ENCODE results near the gene GALNT10. TPM values are rescaled to one million over a fixed set of nuclear protein-coding genes. Genes with fewer than 3 reads are reported as not detected.

Gene GALNT10
- polyA plus RNA-seq, 1 donor: 12.9 TPM

GRCh38 chr5:154178661-154179060, 11.9 kb upstream of the GALNT10 start:
- Histone ChIP-seq H3K9me3 (ENCODE audit: control insufficient read depth, low read depth, low read length) (no peaks in the 10 kb centered on the region), H3K27ac (ENCODE audit: low read length) (no peak overlapping the region), H3K27me3 (ENCODE audit: control insufficient read depth, insufficient read depth, low read length) (no peaks in the 10 kb centered on the region), H3K4me1 (ENCODE audit: control insufficient read depth, insufficient read depth, low read length) (peaks cover 10% of the 10 kb centered on the region), H3K36me3 (ENCODE audit: control insufficient read depth, insufficient read depth, low read length) (no peaks in the 10 kb centered on the region), H3K4me3 (ENCODE audit: low read length) (no peak overlapping the region)
- WGBS (ENCODE audit: insufficient coverage, low lambda C conversion rate): no CpG with 5 or more reads among the region's 2 CpGs
- DNase-seq: no peak

- DNase-seq: peak in 1 of 2 donors; percentile 39
- Histone ChIP-seq H3K27ac (ENCODE audit: low read length) (no peak overlapping the region), H3K9me3 (ENCODE audit: control insufficient read depth, low read depth, low read length) (no peaks in the 10 kb centered on the region), H3K4me1 (ENCODE audit: control insufficient read depth, insufficient read depth, low read length) (peaks cover 7% of the 10 kb centered on the region), H3K27me3 (ENCODE audit: control insufficient read depth, insufficient read depth, low read length) (no peaks in the 10 kb centered on the region), H3K36me3 (ENCODE audit: control insufficient read depth, insufficient read depth, low read length) (no peaks in the 10 kb centered on the region), H3K4me3 (ENCODE audit: low read length) (no peak overlapping the region)
- WGBS (ENCODE audit: insufficient coverage, low lambda C conversion rate): 89% methylated on average over 1 of the region's 13 CpGs
Measured at GRCh38 chr5:154179846-154180710, 10.5 kb upstream of the GALNT10 start.

- no peak overlapping the region for H3K4me3 ChIP-seq (ENCODE audit: low read length)
- no peaks in the 10 kb centered on the region for H3K9me3 ChIP-seq (ENCODE audit: control insufficient read depth, low read depth, low read length)
- DNase-seq: peak in 1 of 2 donors; percentile 57
- H3K4me1 ChIP-seq (ENCODE audit: control insufficient read depth, insufficient read depth, low read length): peaks cover 7% of the 10 kb centered on the region
- H3K36me3 ChIP-seq (ENCODE audit: control insufficient read depth, insufficient read depth, low read length): no peaks in the 10 kb centered on the region
- WGBS (ENCODE audit: insufficient coverage, low lambda C conversion rate): 25% methylated on average over 1 of the region's 1 CpG
- H3K27me3 ChIP-seq (ENCODE audit: control insufficient read depth, insufficient read depth, low read length): no peaks in the 10 kb centered on the region
- H3K27ac ChIP-seq (ENCODE audit: low read length): no peak overlapping the region
Measured at GRCh38 chr5:154181161-154181560, 9.4 kb upstream of the GALNT10 start.

- WGBS (ENCODE audit: insufficient coverage, low lambda C conversion rate): no CpG with 5 or more reads among the region's 25 CpGs
- H3K9me3 ChIP-seq (ENCODE audit: control insufficient read depth, low read depth, low read length): no peaks in the 10 kb centered on the region
- DNase-seq: no peak
Measured at GRCh38 chr5:154189256-154189818, 1.2 kb upstream of the GALNT10 start.

GRCh38 chr5:154189819-154190594, 526 bp upstream of the GALNT10 start:
- peak; percentile 64 to 83 for DNase-seq
- Histone ChIP-seq H3K4me3 (ENCODE audit: low read length) (peak overlapping the region; percentile 93), H3K36me3 (ENCODE audit: control insufficient read depth, insufficient read depth, low read length) (no peaks in the 10 kb centered on the region), H3K27me3 (ENCODE audit: control insufficient read depth, insufficient read depth, low read length) (peaks cover 11% of the 10 kb centered on the region), H3K9me3 (ENCODE audit: control insufficient read depth, low read depth, low read length) (no peaks in the 10 kb centered on the region), H3K27ac (ENCODE audit: low read length) (peak overlapping the region; percentile 28), H3K4me1 (ENCODE audit: control insufficient read depth, insufficient read depth, low read length) (peaks cover 11% of the 10 kb centered on the region)
- WGBS (ENCODE audit: insufficient coverage, low lambda C conversion rate): no CpG with 5 or more reads among the region's 67 CpGs

More at GRCh38 chr5:154189256-154189818, 1.2 kb upstream of the GALNT10 start:
- Histone ChIP-seq H3K27me3 (ENCODE audit: control insufficient read depth, insufficient read depth, low read length) (peaks cover 11% of the 10 kb centered on the region), H3K36me3 (ENCODE audit: control insufficient read depth, insufficient read depth, low read length) (no peaks in the 10 kb centered on the region), H3K4me3 (ENCODE audit: low read length) (peak overlapping the region; percentile 93), H3K4me1 (ENCODE audit: control insufficient read depth, insufficient read depth, low read length) (peaks cover 11% of the 10 kb centered on the region), H3K27ac (ENCODE audit: low read length) (no peak overlapping the region)

GRCh38 chr5:154191467-154192261, 1.1 kb downstream of the GALNT10 start:
- 20% methylated on average over 1 of the region's 10 CpGs for WGBS (ENCODE audit: insufficient coverage, low lambda C conversion rate)
- Histone ChIP-seq H3K27ac (ENCODE audit: low read length) (no peak overlapping the region), H3K9me3 (ENCODE audit: control insufficient read depth, low read depth, low read length) (no peaks in the 10 kb centered on the region), H3K4me1 (ENCODE audit: control insufficient read depth, insufficient read depth, low read length) (peaks cover 11% of the 10 kb centered on the region), H3K36me3 (ENCODE audit: control insufficient read depth, insufficient read depth, low read length) (no peaks in the 10 kb centered on the region), H3K27me3 (ENCODE audit: control insufficient read depth, insufficient read depth, low read length) (peaks cover 11% of the 10 kb centered on the region), H3K4me3 (ENCODE audit: low read length) (peak overlapping the region; percentile 4)
- DNase-seq: no peak

GRCh38 chr5:154193283-154193682, 2.8 kb downstream of the GALNT10 start:
- H3K4me1 ChIP-seq (ENCODE audit: control insufficient read depth, insufficient read depth, low read length): peaks cover 24% of the 10 kb centered on the region
- H3K27me3 ChIP-seq (ENCODE audit: control insufficient read depth, insufficient read depth, low read length): peaks cover 11% of the 10 kb centered on the region
- no peak for DNase-seq
- peaks cover 2% of the 10 kb centered on the region for H3K36me3 ChIP-seq (ENCODE audit: control insufficient read depth, insufficient read depth, low read length)
- WGBS (ENCODE audit: insufficient coverage, low lambda C conversion rate): no CpG with 5 or more reads among the region's 3 CpGs
- no peaks in the 10 kb centered on the region for H3K9me3 ChIP-seq (ENCODE audit: control insufficient read depth, low read depth, low read length)
- no peak overlapping the region for H3K27ac ChIP-seq (ENCODE audit: low read length)
- H3K4me3 ChIP-seq (ENCODE audit: low read length): no peak overlapping the region

- peaks cover 11% of the 10 kb centered on the region for H3K27me3 ChIP-seq (ENCODE audit: control insufficient read depth, insufficient read depth, low read length)
- H3K4me1 ChIP-seq (ENCODE audit: control insufficient read depth, insufficient read depth, low read length): peaks cover 24% of the 10 kb centered on the region
- no peak for DNase-seq
- no peak overlapping the region for H3K27ac ChIP-seq (ENCODE audit: low read length)
- peaks cover 4% of the 10 kb centered on the region for H3K36me3 ChIP-seq (ENCODE audit: control insufficient read depth, insufficient read depth, low read length)
- WGBS (ENCODE audit: insufficient coverage, low lambda C conversion rate): no CpG with 5 or more reads among the region's 1 CpG
- H3K4me3 ChIP-seq (ENCODE audit: low read length): no peak overlapping the region
- H3K9me3 ChIP-seq (ENCODE audit: control insufficient read depth, low read depth, low read length): no peaks in the 10 kb centered on the region
Measured at GRCh38 chr5:154193701-154194121, 3.2 kb downstream of the GALNT10 start.

GRCh38 chr5:154194345-154195329, 4.1 kb downstream of the GALNT10 start:
- no peak overlapping the region for H3K4me3 ChIP-seq (ENCODE audit: low read length)
- no peak for DNase-seq
- 0% methylated on average over 1 of the region's 8 CpGs for WGBS (ENCODE audit: insufficient coverage, low lambda C conversion rate)
- H3K27me3 ChIP-seq (ENCODE audit: control insufficient read depth, insufficient read depth, low read length): peaks cover 1% of the 10 kb centered on the region
- H3K9me3 ChIP-seq (ENCODE audit: control insufficient read depth, low read depth, low read length): no peaks in the 10 kb centered on the region
- peaks cover 6% of the 10 kb centered on the region for H3K36me3 ChIP-seq (ENCODE audit: control insufficient read depth, insufficient read depth, low read length)
- H3K4me1 ChIP-seq (ENCODE audit: control insufficient read depth, insufficient read depth, low read length): peaks cover 18% of the 10 kb centered on the region
- H3K27ac ChIP-seq (ENCODE audit: low read length): no peak overlapping the region
